ENCODE results near the gene NECAB2.

Gene NECAB2

DNA sequence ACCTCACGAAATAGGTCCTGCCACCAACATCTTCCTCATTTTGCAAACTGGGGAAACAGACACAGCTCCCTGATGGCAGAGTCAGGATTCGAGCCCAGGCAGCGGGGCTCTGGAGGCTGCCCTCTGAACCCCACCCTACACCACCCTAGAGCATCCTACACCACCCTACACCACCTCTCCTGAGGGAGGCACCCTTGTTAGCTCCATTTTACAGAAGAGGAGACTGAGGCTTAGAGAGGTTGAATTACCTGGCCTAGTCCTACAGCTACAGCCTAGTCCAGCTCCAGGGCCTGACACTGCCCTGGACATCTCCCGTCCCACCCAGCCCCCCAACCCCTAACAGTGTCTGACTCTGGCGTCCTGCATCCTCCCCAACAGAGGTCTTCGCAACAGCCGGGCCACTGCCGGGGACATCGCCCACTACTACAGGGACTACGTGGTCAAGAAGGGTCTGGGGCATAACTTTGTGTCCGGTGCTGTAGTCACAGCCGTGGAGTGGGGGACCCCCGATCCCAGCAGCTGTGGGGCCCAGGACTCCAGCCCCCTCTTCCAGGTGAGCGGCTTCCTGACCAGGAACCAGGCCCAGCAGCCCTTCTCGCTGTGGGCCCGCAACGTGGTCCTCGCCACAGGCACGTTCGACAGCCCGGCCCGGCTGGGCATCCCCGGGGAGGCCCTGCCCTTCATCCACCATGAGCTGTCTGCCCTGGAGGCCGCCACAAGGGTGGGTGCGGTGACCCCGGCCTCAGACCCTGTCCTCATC is 3.2 kb upstream of the NECAB2 start:
- Histone ChIP-seq H3K9me3 (ENCODE audit: control insufficient read depth, insufficient read depth, low read length) (no peaks in the 10 kb centered on the region), H3K9ac (ENCODE audit: low read depth, low read length) (no peak overlapping the region), H3K27me3 (ENCODE audit: control insufficient read depth, insufficient read depth, low read length) (peaks cover 5% of the 10 kb centered on the region), H3K4me3 (ENCODE audit: low read depth, low read length) (no peak overlapping the region), H3K4me1 (ENCODE audit: control insufficient read depth, insufficient read depth, low read length) (no peaks in the 10 kb centered on the region), H3K36me3 (ENCODE audit: control insufficient read depth, insufficient read depth, low read length) (no peaks in the 10 kb centered on the region)

DNA sequence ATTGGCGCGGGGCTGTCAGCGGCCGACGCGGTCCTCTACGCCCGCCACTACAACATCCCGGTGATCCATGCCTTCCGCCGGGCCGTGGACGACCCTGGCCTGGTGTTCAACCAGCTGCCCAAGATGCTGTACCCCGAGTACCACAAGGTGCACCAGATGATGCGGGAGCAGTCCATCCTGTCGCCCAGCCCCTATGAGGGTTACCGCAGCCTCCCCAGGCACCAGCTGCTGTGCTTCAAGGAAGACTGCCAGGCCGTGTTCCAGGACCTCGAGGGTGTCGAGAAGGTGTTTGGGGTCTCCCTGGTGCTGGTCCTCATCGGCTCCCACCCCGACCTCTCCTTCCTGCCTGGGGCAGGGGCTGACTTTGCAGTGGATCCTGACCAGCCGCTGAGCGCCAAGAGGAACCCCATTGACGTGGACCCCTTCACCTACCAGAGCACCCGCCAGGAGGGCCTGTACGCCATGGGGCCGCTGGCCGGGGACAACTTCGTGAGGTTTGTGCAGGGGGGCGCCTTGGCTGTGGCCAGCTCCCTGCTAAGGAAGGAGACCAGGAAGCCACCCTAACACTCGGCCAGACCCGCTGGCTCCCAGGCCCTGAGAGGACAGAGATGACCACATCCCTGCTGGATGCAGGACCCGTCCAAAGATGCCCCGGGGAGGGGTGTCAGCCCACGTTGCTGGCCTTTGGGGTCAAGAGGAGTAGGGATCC is 2.4 kb upstream of the NECAB2 start:
- H3K4me1 ChIP-seq (ENCODE audit: control insufficient read depth, insufficient read depth, low read length) = no peaks in the 10 kb centered on the region
- no peak overlapping the region for H3K9ac ChIP-seq (ENCODE audit: low read depth, low read length)
- H3K4me3 ChIP-seq (ENCODE audit: low read depth, low read length) = no peak overlapping the region
- peaks cover 5% of the 10 kb centered on the region for H3K27me3 ChIP-seq (ENCODE audit: control insufficient read depth, insufficient read depth, low read length)
- no peaks in the 10 kb centered on the region for H3K9me3 ChIP-seq (ENCODE audit: control insufficient read depth, insufficient read depth, low read length)
- H3K36me3 ChIP-seq (ENCODE audit: control insufficient read depth, insufficient read depth, low read length) = no peaks in the 10 kb centered on the region

DNA sequence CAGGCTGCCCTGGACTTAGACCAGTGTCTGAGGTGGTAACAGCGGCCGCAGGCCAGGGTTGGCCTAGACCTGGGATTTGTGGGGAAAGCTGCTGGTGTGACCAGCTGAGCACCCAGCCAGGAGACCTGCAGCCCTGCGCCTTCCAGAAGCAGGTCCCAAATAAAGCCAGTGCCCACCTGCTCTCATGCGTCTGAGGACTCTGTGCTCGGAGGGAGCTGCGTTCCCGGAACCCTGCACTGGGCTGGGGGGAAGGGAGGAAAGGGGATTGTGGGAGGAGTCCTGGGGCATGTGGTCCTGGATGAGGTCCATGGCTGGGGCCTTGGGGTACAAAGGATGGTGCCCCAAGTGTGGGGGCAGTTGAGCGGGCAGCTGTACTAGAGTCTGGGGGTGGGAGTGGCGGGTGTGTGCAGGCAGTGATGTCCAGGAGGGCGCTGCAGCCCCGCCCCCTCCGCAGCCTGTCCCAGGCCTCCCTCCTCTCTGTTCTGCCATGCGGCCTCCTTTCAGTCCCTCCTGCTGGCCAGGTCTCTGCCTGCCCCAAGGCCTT is 1.8 kb upstream of the NECAB2 start:
- H3K27me3 ChIP-seq (ENCODE audit: control insufficient read depth, insufficient read depth, low read length) = peaks cover 5% of the 10 kb centered on the region
- no peak overlapping the region for H3K4me3 ChIP-seq (ENCODE audit: low read depth, low read length)
- no peak overlapping the region for H3K9ac ChIP-seq (ENCODE audit: low read depth, low read length)
- no peaks in the 10 kb centered on the region for H3K36me3 ChIP-seq (ENCODE audit: control insufficient read depth, insufficient read depth, low read length)
- H3K9me3 ChIP-seq (ENCODE audit: control insufficient read depth, insufficient read depth, low read length) = no peaks in the 10 kb centered on the region
- H3K4me1 ChIP-seq (ENCODE audit: control insufficient read depth, insufficient read depth, low read length) = no peaks in the 10 kb centered on the region

DNA sequence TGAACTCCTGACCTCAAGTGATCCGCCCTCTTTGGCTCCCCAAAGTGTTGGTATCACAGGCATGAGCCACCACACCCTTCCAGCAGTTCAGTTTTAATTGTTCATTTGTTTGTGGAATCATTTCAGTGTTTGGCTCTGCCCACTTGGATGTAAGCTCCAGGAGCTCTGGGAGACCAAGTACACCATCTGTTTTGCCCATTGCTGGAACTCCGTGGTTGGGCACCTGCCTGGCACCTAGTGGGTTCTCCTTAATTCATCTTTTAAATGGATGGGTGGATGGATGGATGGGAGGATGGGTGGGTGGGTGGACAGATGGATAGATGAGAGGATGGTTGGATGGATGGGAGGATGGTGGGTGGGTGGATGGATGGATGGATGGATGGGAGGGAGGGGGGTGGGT is 953 bp upstream of the NECAB2 start:
- Histone ChIP-seq H3K4me3 (ENCODE audit: low read depth, low read length) (no peak overlapping the region), H3K36me3 (ENCODE audit: control insufficient read depth, insufficient read depth, low read length) (no peaks in the 10 kb centered on the region), H3K9ac (ENCODE audit: low read depth, low read length) (no peak overlapping the region), H3K27me3 (ENCODE audit: control insufficient read depth, insufficient read depth, low read length) (peaks cover 5% of the 10 kb centered on the region), H3K4me1 (ENCODE audit: control insufficient read depth, insufficient read depth, low read length) (no peaks in the 10 kb centered on the region), H3K9me3 (ENCODE audit: control insufficient read depth, insufficient read depth, low read length) (no peaks in the 10 kb centered on the region)

GRCh38 chr16:83968306-83968851 is 335 bp downstream of the NECAB2 start:
- Histone ChIP-seq H3K4me1 (ENCODE audit: control insufficient read depth, insufficient read depth, low read length) (no peaks in the 10 kb centered on the region), H3K4me3 (ENCODE audit: low read depth, low read length) (no peak overlapping the region), H3K9ac (ENCODE audit: low read depth, low read length) (no peak overlapping the region)

GRCh38 chr16:83968891-83969649 is 1.0 kb downstream of the NECAB2 start:
- no peaks in the 10 kb centered on the region for H3K36me3 ChIP-seq (ENCODE audit: control insufficient read depth, insufficient read depth, low read length)
- H3K9ac ChIP-seq (ENCODE audit: low read depth, low read length) = no peak overlapping the region
- H3K27me3 ChIP-seq (ENCODE audit: control insufficient read depth, insufficient read depth, low read length) = peaks cover 5% of the 10 kb centered on the region
- peak overlapping the region; percentile 61 for H3K4me3 ChIP-seq (ENCODE audit: low read depth, low read length)
- no peaks in the 10 kb centered on the region for H3K9me3 ChIP-seq (ENCODE audit: control insufficient read depth, insufficient read depth, low read length)
- H3K4me1 ChIP-seq (ENCODE audit: control insufficient read depth, insufficient read depth, low read length) = no peaks in the 10 kb centered on the region

More at GRCh38 chr16:83968306-83968851, 335 bp downstream of the NECAB2 start:
- Histone ChIP-seq H3K27me3 (ENCODE audit: control insufficient read depth, insufficient read depth, low read length) (peaks cover 5% of the 10 kb centered on the region), H3K36me3 (ENCODE audit: control insufficient read depth, insufficient read depth, low read length) (no peaks in the 10 kb centered on the region), H3K9me3 (ENCODE audit: control insufficient read depth, insufficient read depth, low read length) (no peaks in the 10 kb centered on the region)

- H3K4me1 ChIP-seq (ENCODE audit: control insufficient read depth, insufficient read depth, low read length) = no peaks in the 10 kb centered on the region
- peak overlapping the region; percentile 61 for H3K4me3 ChIP-seq (ENCODE audit: low read depth, low read length)
- H3K9ac ChIP-seq (ENCODE audit: low read depth, low read length) = no peak overlapping the region
- H3K9me3 ChIP-seq (ENCODE audit: control insufficient read depth, insufficient read depth, low read length) = no peaks in the 10 kb centered on the region
- no peaks in the 10 kb centered on the region for H3K36me3 ChIP-seq (ENCODE audit: control insufficient read depth, insufficient read depth, low read length)
- peaks cover 5% of the 10 kb centered on the region for H3K27me3 ChIP-seq (ENCODE audit: control insufficient read depth, insufficient read depth, low read length)
Measured at GRCh38 chr16:83969771-83970429, 1.9 kb downstream of the NECAB2 start.

GRCh38 chr16:83970430-83970815 is 2.4 kb downstream of the NECAB2 start:
- Histone ChIP-seq H3K4me1 (ENCODE audit: control insufficient read depth, insufficient read depth, low read length) (no peaks in the 10 kb centered on the region), H3K27me3 (ENCODE audit: control insufficient read depth, insufficient read depth, low read length) (peaks cover 5% of the 10 kb centered on the region), H3K9me3 (ENCODE audit: control insufficient read depth, insufficient read depth, low read length) (no peaks in the 10 kb centered on the region), H3K36me3 (ENCODE audit: control insufficient read depth, insufficient read depth, low read length) (no peaks in the 10 kb centered on the region), H3K4me3 (ENCODE audit: low read depth, low read length) (no peak overlapping the region), H3K9ac (ENCODE audit: low read depth, low read length) (no peak overlapping the region)

DNA sequence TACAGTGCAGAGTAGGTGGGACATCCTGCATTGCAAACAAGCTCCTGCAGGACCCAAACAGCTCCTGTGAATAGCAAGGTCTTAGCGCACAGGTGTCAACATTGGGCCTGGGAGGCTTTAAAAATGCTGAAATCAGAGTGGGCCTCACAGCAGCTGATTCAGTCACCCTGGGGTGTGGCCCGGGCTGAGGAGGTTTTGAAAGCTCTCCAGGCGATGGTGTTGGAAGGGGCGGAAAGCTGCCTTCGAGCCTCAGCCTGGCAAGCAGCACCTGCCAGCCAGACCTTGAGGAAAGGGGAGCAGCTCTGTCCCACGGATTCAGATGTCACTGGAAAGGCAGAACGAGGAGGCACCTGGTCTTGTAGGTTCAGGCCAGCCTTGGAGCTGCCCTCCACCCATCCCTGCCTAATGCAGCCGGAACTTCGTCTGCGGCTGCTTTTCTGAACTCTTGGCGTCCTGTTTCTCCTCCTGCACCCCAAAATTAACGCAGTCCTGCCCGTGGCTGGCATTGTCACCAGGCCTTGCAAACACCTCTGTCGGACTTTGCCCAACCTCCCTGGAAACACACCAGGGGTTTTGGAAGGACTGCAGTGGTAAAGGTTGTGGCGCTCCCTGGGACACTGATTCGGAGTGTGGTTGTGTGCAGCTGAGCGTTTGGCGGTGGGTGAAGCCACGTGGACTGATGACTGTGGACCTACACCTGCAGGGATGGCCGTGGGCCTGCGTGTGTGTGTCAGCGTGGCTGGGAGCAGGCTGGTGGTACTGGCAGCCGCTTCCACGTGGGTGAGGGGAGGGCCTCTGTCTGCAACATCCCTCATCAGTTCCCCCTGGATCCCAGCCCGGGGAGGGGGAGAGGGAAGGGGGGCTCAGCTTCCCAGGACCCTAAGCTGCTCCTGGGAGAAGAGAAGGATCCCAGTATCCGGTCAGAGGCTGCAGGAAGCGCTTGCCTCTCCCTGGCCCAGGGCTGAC is 3.4 kb downstream of the NECAB2 start:
- peaks cover 5% of the 10 kb centered on the region for H3K27me3 ChIP-seq (ENCODE audit: control insufficient read depth, insufficient read depth, low read length)
- H3K4me3 ChIP-seq (ENCODE audit: low read depth, low read length) = no peak overlapping the region
- no peaks in the 10 kb centered on the region for H3K4me1 ChIP-seq (ENCODE audit: control insufficient read depth, insufficient read depth, low read length)
- no peaks in the 10 kb centered on the region for H3K9me3 ChIP-seq (ENCODE audit: control insufficient read depth, insufficient read depth, low read length)
- no peaks in the 10 kb centered on the region for H3K36me3 ChIP-seq (ENCODE audit: control insufficient read depth, insufficient read depth, low read length)
- H3K9ac ChIP-seq (ENCODE audit: low read depth, low read length) = no peak overlapping the region

GRCh38 chr16:83972256-83973008 is 4.4 kb downstream of the NECAB2 start:
- no peaks in the 10 kb centered on the region for H3K36me3 ChIP-seq (ENCODE audit: control insufficient read depth, insufficient read depth, low read length)
- H3K4me1 ChIP-seq (ENCODE audit: control insufficient read depth, insufficient read depth, low read length) = no peaks in the 10 kb centered on the region
- no peak overlapping the region for H3K9ac ChIP-seq (ENCODE audit: low read depth, low read length)

More at GRCh38 chr16:83972256-83973008, 4.4 kb downstream of the NECAB2 start:
- Histone ChIP-seq H3K27me3 (ENCODE audit: control insufficient read depth, insufficient read depth, low read length) (peaks cover 5% of the 10 kb centered on the region), H3K9me3 (ENCODE audit: control insufficient read depth, insufficient read depth, low read length) (no peaks in the 10 kb centered on the region), H3K4me3 (ENCODE audit: low read depth, low read length) (no peak overlapping the region)
